Pancreas (tissue), 10 donors: ENCODE results near the gene APBA2. TPM values are rescaled to one million over a fixed set of nuclear protein-coding genes. Genes with fewer than 3 reads are reported as not detected.
"Not testable (repeated sequence)": the region's sequence is repeated elsewhere in the genome, so short reads cannot be mapped to it uniquely, and the experiment has no call there.

Experiments
- ATAC-seq, 4 donors: fragments of 200-7000 bp; cut with Tn5 transposase; one replicate each; pipeline versions ENCODE4 v1.8.0 to v1.9.1; 2020; ENCODE audit warnings: mild to moderate bottlenecking in 4 of 4, moderate library complexity in 4 of 4
- DNase-seq, 6 donors: peaks; one replicate each; pipeline ENCODE4 v3.0.0-alpha.2; 2020
- FAIRE-seq: peaks from 2 replicates; lab custom pipeline; 2012; peaks lifted over from hg19 to GRCh38; lab: Jason Lieb, UNC
- H3K27ac ChIP-seq, 4 donors: fragments of 200-600 bp; sonication (generic); 1 replicate in 3 of 4; 2 replicates in 1 of 4; pipeline versions ENCODE4 v1.5.0 to v1.8.0; 2020
- H3K27me3 ChIP-seq, 4 donors: fragments of 200-600 bp; one replicate each; pipeline ENCODE4 v1.8.0; 2021
- H3K36me3 ChIP-seq, 3 donors: fragments of 200-600 bp; sonication (generic) in 1 of 3; one replicate each; pipeline versions ENCODE4 v1.5.0 to v1.8.0; 2020 to 2021
- H3K4me1 ChIP-seq, 3 donors: fragments of 200-600 bp; one replicate each; pipeline ENCODE4 v1.8.0; 2021
- H3K4me3 ChIP-seq, 4 donors: fragments of 200-600 bp; sonication (generic) in 2 of 4; one replicate each; pipeline versions ENCODE4 v1.5.0 to v1.8.0; 2020 to 2021
- H3K9me3 ChIP-seq, 4 donors: fragments of 200-600 bp; one replicate each; pipeline ENCODE4 v1.8.0; 2021
- WGBS, 2 donors: extraction: QIAGEN DNeasy Blood & Tissue Kit; methylation state at CpG; one replicate each; pipeline ENCODE4 v1.1.7; 2013; 5-methylcytosine and 5-hydroxymethylcytosine counted together
- intact Hi-C, 3 donors: fragments of 100-400 bp; cut with DNase I; formaldehyde crosslinking; loops; one replicate each; pipeline versions ENCODE4 v1.11.1 to v1.14.2; 2022
- polyA plus RNA-seq, 2 donors: library from polyadenylated mRNA; stranded (reverse); fragments of 200-250 nt; gene quantifications; one replicate each; pipeline ENCODE4 v1.2.3, GENCODE V29; 2013
- total RNA-seq, 6 donors: library from RNA; stranded (reverse); fragmentation: NEBNext Ultra II Directional in 4 of 6; extraction: Animal tissue kit (Norgen Biotek cat#: 25700) in 4 of 6; gene quantifications; one replicate each; pipeline versions ENCODE4 v1.2.1 to v1.2.4, GENCODE V29; 2021 to 2023
- TF ChIP-seq, protein P1 (sequence below), 4 donors: fragments of 200-600 bp; sonication (generic) in 3 of 4; IDR thresholded peaks; one replicate each; pipeline versions ENCODE4 v1.5.0 to v1.8.0; 2021; ENCODE audit warnings: antibody characterized with exemption in 4 of 4
- donor health status: healthy with polysubstance abuse.
- donor health status: DM: no; HTN: no; CAD: no; lungs with moderate emphysema.
- donor health status: DM: no; HTN: no; CAD: no.
- donor health status: control.
- donor health status: control.
- donor health status: Bipolar disorder and iron deficiency.
- donor health status: DM: yes; HTN: yes; CAD: no.
- donor health status: DM: no; HTN: no; CAD: no.
- donor health status: DM: no; HTN: no; CAD: no.
- donor health status: DM: yes; HTN: yes; CAD: no.

APBA2 gene
- total and polyA plus RNA-seq, 8 donors: 3.9 to 10.3 (median 6.7) TPM

DNA sequence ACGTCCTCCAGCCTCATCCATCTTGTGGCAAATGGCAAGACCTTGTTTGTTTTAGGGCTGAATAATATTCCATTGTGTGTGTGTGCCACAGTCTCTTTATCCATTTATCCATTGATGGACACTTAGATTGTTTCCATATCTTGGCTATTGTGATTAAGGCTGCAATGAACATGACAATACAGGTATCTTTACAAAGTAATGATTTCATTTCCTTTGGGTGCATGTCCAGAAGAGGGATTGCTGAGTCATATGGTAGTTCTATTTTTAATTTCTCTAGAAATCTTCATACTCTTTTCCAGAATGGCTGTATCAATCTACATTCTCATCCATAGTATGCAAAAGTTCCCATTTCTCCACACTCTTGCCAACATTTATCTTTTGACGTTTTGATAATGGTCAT, 31.2 kb upstream of the APBA2 start:
- H3K4me1 ChIP-seq, ATAC-seq, FAIRE-seq, intact Hi-C loops, H3K9me3 ChIP-seq, H3K36me3 ChIP-seq, H3K4me3 ChIP-seq, H3K27me3 ChIP-seq, DNase-seq, H3K27ac ChIP-seq: not testable (repeated sequence)
- 43 to 52% methylated on average over 2 of the region's 2 CpGs for WGBS, 2 donors

DNA sequence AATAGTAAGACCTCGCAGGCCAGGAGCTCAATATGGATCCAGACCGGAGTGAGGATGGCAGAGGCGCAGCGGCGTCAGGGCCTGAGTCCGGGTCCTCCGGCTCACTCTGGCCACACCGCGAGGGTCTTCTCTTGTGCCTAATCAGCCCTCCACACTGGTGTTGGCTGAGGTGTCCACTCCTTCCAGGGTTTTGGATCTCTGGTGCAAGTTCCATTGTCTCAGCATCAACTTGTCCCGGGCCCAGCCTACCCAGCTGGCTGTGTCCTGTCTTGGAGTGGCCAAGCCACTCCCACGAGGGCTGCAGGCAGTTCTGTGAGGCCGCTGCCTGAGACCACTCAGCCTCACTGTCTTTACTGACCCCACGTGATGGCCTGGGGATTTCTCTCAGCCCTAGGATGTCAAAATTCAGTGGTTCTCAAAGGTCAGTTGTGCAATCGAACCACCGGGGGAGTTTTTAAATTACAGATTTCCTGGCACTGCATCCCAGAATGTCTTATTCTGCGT, 24.7 kb upstream of the APBA2 start:
- TF ChIP-seq, protein P1, sequence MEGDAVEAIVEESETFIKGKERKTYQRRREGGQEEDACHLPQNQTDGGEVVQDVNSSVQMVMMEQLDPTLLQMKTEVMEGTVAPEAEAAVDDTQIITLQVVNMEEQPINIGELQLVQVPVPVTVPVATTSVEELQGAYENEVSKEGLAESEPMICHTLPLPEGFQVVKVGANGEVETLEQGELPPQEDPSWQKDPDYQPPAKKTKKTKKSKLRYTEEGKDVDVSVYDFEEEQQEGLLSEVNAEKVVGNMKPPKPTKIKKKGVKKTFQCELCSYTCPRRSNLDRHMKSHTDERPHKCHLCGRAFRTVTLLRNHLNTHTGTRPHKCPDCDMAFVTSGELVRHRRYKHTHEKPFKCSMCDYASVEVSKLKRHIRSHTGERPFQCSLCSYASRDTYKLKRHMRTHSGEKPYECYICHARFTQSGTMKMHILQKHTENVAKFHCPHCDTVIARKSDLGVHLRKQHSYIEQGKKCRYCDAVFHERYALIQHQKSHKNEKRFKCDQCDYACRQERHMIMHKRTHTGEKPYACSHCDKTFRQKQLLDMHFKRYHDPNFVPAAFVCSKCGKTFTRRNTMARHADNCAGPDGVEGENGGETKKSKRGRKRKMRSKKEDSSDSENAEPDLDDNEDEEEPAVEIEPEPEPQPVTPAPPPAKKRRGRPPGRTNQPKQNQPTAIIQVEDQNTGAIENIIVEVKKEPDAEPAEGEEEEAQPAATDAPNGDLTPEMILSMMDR (IDR thresholded peaks at IDR 0.05): no peak
- no peak overlapping the region for H3K4me3 ChIP-seq
- intact Hi-C loops: no loop called here
- H3K27me3 ChIP-seq: no peaks in the 10 kb centered on the region
- H3K4me1 ChIP-seq: no peaks in the 10 kb centered on the region
- 84 to 90% methylated on average over 16 of the region's 16 CpGs for WGBS, 2 donors
- no peak for FAIRE-seq
- H3K27ac ChIP-seq: no peak overlapping the region
- peak in 3 of 4 donors; percentile 37 to 69 (median 42) for ATAC-seq
- H3K36me3 ChIP-seq: no peaks in the 10 kb centered on the region
- no peaks in the 10 kb centered on the region for H3K9me3 ChIP-seq
- peak in 1 of 6 donors; percentile 47 for DNase-seq

DNA sequence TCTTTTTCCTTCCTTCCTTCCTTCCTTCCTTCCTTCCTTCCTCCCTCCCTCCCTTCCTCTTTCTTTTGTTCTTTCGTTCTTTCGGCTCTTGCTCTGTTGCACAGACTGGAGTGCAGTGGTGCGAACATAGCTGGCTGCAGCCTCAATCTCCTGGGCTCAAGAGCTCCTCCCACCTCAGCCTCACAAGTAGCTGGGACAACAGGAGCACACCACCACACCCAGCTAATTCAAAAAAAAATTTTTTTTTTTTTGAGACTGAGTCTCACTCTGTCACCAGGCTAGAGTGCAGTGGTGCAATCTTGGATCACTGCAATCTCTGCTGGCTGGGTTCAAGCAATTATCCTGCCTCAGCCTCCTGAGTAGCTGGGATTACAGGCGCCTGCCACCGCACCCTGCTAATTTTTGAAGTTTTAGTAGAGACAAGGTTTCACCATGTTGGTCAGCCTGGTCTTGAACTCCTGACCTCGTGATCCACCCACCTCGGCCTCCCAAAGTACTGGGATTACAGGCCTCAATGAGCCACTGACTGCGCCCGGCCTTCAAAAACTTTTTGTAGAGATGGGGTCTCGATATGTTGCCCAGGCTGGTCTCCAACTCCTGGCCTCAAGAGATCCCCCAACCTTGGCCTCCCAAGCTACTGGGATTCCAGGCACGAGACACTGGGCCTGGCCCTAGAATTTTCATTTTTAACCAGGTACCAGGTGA, 24.0 kb upstream of the APBA2 start:
- H3K9me3 ChIP-seq, FAIRE-seq, H3K4me3 ChIP-seq, H3K4me1 ChIP-seq, H3K27ac ChIP-seq, H3K27me3 ChIP-seq, H3K36me3 ChIP-seq, intact Hi-C loops: not testable (repeated sequence)
- DNase-seq: peak in 1 of 6 donors; percentile 18
- WGBS, 2 donors: 92 to 94% methylated on average over 11 of the region's 11 CpGs
- peak in 1 of 4 donors; percentile 30 for ATAC-seq

DNA sequence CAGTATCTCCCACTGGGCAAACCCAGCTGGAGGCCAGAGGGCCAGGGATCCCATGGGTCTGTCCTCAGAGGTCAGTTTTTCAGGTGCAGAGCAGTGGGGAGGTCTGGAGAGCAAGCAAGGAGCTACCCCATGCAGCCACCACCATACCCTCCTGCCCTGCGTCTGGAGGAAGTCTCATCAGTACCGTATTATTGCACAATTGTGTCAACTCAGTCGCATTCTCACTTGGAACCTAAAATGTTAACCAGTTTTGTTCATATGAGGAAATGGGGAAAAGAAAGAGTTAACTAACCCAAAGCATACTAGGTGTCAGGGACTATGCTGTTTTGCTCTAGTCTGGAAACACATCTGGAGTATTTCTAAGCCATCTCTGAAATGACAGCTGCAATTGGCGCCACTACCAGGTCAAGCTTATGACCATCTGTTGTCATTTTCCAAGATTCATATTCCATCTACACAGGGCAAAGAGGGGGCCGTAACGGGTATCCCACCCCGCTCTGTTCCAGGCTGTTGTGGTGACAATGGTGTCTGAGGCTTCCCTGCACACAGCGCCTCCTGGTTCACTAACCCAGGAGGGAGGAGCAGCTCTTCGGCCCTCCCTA, 16.9 kb upstream of the APBA2 start:
- Histone ChIP-seq H3K9me3 (no peaks in the 10 kb centered on the region), H3K27ac (no peak overlapping the region), H3K4me1 (peaks cover 0 to 3% (median 2%) of the 10 kb centered on the region in 3 donors), H3K36me3 (no peaks in the 10 kb centered on the region), H3K27me3 (no peaks in the 10 kb centered on the region), H3K4me3 (no peak overlapping the region)
- FAIRE-seq (no peak), DNase-seq (peak in 1 of 6 donors; percentile 11), ATAC-seq (no peak)
- TF ChIP-seq, protein P1 (IDR thresholded peaks at IDR 0.05): no peak
- WGBS, 2 donors: 79 to 81% methylated on average over 9 of the region's 9 CpGs
- intact Hi-C loops: no loop called here

DNA sequence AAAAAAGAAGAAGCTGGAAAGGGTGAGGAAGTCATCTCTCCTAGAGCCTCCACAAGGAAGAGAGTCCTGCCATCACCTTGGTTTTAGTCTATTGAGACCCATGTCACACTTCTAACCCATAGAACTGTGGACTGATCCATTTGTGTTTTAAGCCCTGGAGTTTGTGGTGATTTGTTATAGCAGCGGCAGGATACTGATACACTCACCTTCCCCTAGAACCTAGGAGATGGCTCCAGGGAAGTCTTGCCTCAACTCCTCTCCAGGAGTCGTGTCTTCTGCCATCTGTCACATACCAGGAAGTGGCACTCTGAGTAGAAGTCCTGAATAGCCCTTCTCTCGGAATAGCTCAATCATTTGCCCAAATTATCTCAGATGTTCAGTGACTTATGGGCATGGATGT, 14.6 kb upstream of the APBA2 start:
- FAIRE-seq: no peak
- Histone ChIP-seq H3K4me3 (no peak overlapping the region), H3K36me3 (no peaks in the 10 kb centered on the region), H3K27ac (no peak overlapping the region), H3K27me3 (no peaks in the 10 kb centered on the region), H3K4me1 (peaks cover 0 to 5% (median 3%) of the 10 kb centered on the region in 3 donors), H3K9me3 (no peaks in the 10 kb centered on the region)
- DNase-seq: no peak
- ATAC-seq: no peak
- TF ChIP-seq, protein P1 (IDR thresholded peaks at IDR 0.05): no peak
- intact Hi-C loops: no loop called here
- WGBS, 2 donors: 88 to 90% methylated on average over 3 of the region's 3 CpGs
